HepG2 (cell line): ENCODE results near the gene WDR76.

Experiments
- ASH2L ChIP-seq: fragments of 300-600, 200-600 bp; sonication (generic); IDR thresholded peaks from 2 replicates; pipeline ENCODE4 v1.7.0; 2017; ENCODE audit warnings: low read depth, mild to moderate bottlenecking, moderate library complexity, mixed read lengths, low read length; ENCODE audit not compliant: insufficient read length
- EHMT2 ChIP-seq: fragments of 200-600 bp; sonication (generic); IDR thresholded peaks from 2 replicates; pipeline ENCODE4 v1.7.0; 2017; ENCODE audit warnings: antibody characterized with exemption, low read depth, low read length, borderline replicate concordance
- ELF1 ChIP-seq: sonication (generic); formaldehyde crosslinking; IDR thresholded peaks from 2 replicates; pipeline ENCODE4 v1.4.0; 2020; ENCODE audit warnings: missing genetic modification reagents
- MXI1 ChIP-seq: IDR thresholded peaks from 3 replicates; pipeline ENCODE4 v1.6.1; 2012; ENCODE audit warnings: low read depth, low read length, inconsistent platforms, borderline replicate concordance
- POLR2A ChIP-seq, 2 experiments: IDR thresholded peaks; 2 replicates each; pipeline ENCODE4 v1.6.1; 2011; ENCODE audit warnings: low read depth in 2 of 2, low read length in 2 of 2, mild to moderate bottlenecking in 1 of 2, moderate library complexity in 1 of 2; ENCODE audit not compliant: insufficient read depth in 1 of 2
- RFX5 ChIP-seq: IDR thresholded peaks from 2 replicates; pipeline ENCODE4 v1.6.1; 2011; ENCODE audit warnings: low read depth, low read length, improper control_type of control experiment
- TBL1XR1 ChIP-seq: fragments of 150-350 bp; IDR thresholded peaks from 2 replicates; pipeline ENCODE4 v1.6.1; 2014; ENCODE audit warnings: borderline replicate concordance, low read length; ENCODE audit not compliant: partially characterized antibody
- ZBTB1 ChIP-seq: sonication (generic); formaldehyde crosslinking; IDR thresholded peaks from 2 replicates; pipeline ENCODE4 v1.4.0; 2020; ENCODE audit warnings: missing genetic modification reagents, borderline replicate concordance
- ZNF329 ChIP-seq: sonication (generic); formaldehyde crosslinking; IDR thresholded peaks from 2 replicates; pipeline ENCODE4 v1.9.0; 2021; ENCODE audit warnings: low read depth, mild to moderate bottlenecking, missing genetic modification reagents
- ZNF589 ChIP-seq: sonication (generic); formaldehyde crosslinking; conservative IDR thresholded peaks from 2 replicates; pipeline ENCODE4 v1.8.0; 2022; ENCODE audit warnings: mild to moderate bottlenecking, moderate library complexity, missing genetic modification reagents
- ZNF788 ChIP-seq: sonication (generic); formaldehyde crosslinking; IDR thresholded peaks from 2 replicates; pipeline ENCODE4 v1.5.0; 2020; ENCODE audit warnings: mild to moderate bottlenecking, missing genetic modification reagents, borderline replicate concordance
- TF ChIP-seq, protein P1 (sequence below): sonication (generic); formaldehyde crosslinking; conservative IDR thresholded peaks from 2 replicates; pipeline ENCODE4 v1.8.0; 2022; ENCODE audit warnings: low read depth, missing genetic modification reagents
- TF ChIP-seq, protein P2 (sequence below): sonication (generic); formaldehyde crosslinking; IDR thresholded peaks from 2 replicates; pipeline ENCODE4 v1.8.0; 2022; ENCODE audit warnings: mild to moderate bottlenecking, missing genetic modification reagents; ENCODE audit not compliant: insufficient replicate concordance
- TF ChIP-seq, protein P3 (sequence below), 2 experiments: fragments of 450-650 bp in 1 of 2; sonication (generic) in 1 of 2; formaldehyde crosslinking in 1 of 2; IDR thresholded peaks; 2 replicates each; pipeline versions ENCODE4 v1.6.1 to v1.8.0; 2016 to 2022; ENCODE audit warnings: antibody characterized with exemption in 1 of 2, mild to moderate bottlenecking in 1 of 2, missing genetic modification reagents in 1 of 2

DNA sequence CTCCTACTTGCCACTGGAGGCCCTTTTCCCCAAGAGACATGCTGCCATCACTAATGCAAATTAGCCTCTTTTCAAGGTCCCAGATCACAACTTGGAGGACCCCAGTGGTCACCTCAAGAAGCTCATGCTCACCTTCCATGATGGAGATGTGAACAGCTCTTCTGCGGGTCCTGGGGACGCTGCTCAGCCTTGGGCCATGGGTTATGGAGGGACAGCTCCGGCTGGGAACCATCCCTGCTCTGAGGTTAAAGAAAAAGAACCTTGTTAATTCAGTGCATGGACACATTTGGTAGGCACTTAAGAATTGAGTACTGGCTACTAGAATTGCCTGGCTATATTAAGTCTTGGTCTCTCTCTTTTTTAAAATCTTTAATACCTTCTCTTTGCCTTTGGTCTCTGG lies 56.8 kb downstream of the WDR76 start:
- TF ChIP-seq, protein P1, sequence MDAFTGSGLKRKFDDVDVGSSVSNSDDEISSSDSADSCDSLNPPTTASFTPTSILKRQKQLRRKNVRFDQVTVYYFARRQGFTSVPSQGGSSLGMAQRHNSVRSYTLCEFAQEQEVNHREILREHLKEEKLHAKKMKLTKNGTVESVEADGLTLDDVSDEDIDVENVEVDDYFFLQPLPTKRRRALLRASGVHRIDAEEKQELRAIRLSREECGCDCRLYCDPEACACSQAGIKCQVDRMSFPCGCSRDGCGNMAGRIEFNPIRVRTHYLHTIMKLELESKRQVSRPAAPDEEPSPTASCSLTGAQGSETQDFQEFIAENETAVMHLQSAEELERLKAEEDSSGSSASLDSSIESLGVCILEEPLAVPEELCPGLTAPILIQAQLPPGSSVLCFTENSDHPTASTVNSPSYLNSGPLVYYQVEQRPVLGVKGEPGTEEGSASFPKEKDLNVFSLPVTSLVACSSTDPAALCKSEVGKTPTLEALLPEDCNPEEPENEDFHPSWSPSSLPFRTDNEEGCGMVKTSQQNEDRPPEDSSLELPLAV (CRISPR knock-in tag) = no peak
- TF ChIP-seq POLR2A (IDR thresholded peaks at IDR 0.05; ENCODE audit: insufficient read depth in 1 of 2, low read depth in 2 of 2, low read length in 2 of 2) (no peak), ASH2L (no peak), ZNF329 (CRISPR knock-in tag) (no peak), EHMT2 (no peak), MXI1 (no peak), ELF1 (no peak), ZBTB1 (CRISPR knock-in tag) (no peak), ZNF589 (no peak), RFX5 (no peak), TBL1XR1 (no peak), ZNF788 (no peak)
- TF ChIP-seq, protein P2, sequence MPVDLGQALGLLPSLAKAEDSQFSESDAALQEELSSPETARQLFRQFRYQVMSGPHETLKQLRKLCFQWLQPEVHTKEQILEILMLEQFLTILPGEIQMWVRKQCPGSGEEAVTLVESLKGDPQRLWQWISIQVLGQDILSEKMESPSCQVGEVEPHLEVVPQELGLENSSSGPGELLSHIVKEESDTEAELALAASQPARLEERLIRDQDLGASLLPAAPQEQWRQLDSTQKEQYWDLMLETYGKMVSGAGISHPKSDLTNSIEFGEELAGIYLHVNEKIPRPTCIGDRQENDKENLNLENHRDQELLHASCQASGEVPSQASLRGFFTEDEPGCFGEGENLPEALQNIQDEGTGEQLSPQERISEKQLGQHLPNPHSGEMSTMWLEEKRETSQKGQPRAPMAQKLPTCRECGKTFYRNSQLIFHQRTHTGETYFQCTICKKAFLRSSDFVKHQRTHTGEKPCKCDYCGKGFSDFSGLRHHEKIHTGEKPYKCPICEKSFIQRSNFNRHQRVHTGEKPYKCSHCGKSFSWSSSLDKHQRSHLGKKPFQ (CRISPR knock-in tag) = no peak
- TF ChIP-seq, protein P3, sequence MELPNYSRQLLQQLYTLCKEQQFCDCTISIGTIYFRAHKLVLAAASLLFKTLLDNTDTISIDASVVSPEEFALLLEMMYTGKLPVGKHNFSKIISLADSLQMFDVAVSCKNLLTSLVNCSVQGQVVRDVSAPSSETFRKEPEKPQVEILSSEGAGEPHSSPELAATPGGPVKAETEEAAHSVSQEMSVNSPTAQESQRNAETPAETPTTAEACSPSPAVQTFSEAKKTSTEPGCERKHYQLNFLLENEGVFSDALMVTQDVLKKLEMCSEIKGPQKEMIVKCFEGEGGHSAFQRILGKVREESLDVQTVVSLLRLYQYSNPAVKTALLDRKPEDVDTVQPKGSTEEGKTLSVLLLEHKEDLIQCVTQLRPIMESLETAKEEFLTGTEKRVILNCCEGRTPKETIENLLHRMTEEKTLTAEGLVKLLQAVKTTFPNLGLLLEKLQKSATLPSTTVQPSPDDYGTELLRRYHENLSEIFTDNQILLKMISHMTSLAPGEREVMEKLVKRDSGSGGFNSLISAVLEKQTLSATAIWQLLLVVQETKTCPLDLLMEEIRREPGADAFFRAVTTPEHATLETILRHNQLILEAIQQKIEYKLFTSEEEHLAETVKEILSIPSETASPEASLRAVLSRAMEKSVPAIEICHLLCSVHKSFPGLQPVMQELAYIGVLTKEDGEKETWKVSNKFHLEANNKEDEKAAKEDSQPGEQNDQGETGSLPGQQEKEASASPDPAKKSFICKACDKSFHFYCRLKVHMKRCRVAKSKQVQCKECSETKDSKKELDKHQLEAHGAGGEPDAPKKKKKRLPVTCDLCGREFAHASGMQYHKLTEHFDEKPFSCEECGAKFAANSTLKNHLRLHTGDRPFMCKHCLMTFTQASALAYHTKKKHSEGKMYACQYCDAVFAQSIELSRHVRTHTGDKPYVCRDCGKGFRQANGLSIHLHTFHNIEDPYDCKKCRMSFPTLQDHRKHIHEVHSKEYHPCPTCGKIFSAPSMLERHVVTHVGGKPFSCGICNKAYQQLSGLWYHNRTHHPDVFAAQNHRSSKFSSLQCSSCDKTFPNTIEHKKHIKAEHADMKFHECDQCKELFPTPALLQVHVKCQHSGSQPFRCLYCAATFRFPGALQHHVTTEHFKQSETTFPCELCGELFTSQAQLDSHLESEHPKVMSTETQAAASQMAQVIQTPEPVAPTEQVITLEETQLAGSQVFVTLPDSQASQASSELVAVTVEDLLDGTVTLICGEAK (IDR thresholded peaks at IDR 0.05) = no peak
- TF ChIP-seq, protein P3 (CRISPR knock-in tag; IDR thresholded peaks at IDR 0.05) = no peak
